Activated naive CD8-positive, alpha-beta T cell treated with anti-CD3 and anti-CD28 coated beads, Interleukin-2, amount 10 ng/mL, durations not matched to agents 7 days and 5 days (primary cell): Measurements from ENCODE around the gene CACHD1. TPM values are rescaled to one million over a fixed set of nuclear protein-coding genes. Genes with fewer than 3 reads are reported as not detected.

Experiments used
- ATAC-seq: fragments of 150-1000 bp; cut with Tn5 transposase; one replicate; pipeline ENCODE4 v1.10.0; 2021; ENCODE audit warnings: low read depth, moderate library complexity
- POLR2A ChIA-PET: fragments of 350-600 bp; sonication (Branson Sonifier 250); formaldehyde crosslinking; loops from one replicate; lab custom pipeline; 2021; ENCODE audit warnings: antibody characterized with exemption; lab: Charles Lee
- DNase-seq: peaks from one replicate; pipeline ENCODE4 v3.0.0; 2021
- H3K27ac Mint-ChIP-seq: one replicate; pipeline ENCODE4 v1.8.0; 2022; ENCODE audit warnings: mild to moderate bottlenecking, mixed read lengths
- H3K27me3 Mint-ChIP-seq: one replicate; pipeline ENCODE4 v1.8.0; 2022; ENCODE audit warnings: mild to moderate bottlenecking, moderate library complexity, mixed read lengths
- H3K36me3 Mint-ChIP-seq: one replicate; pipeline ENCODE4 v1.8.0; 2021; ENCODE audit warnings: mild to moderate bottlenecking, mixed read lengths
- H3K4me1 Mint-ChIP-seq: one replicate; pipeline ENCODE4 v1.8.0; 2021; ENCODE audit warnings: mixed read lengths
- H3K4me3 Mint-ChIP-seq: one replicate; pipeline ENCODE4 v1.8.0; 2022; ENCODE audit warnings: mild to moderate bottlenecking, moderate library complexity, mixed read lengths
- H3K9me3 Mint-ChIP-seq: one replicate; pipeline ENCODE4 v1.8.0; 2021; ENCODE audit warnings: mixed read lengths
- total RNA-seq, 2 experiments: library from RNA; stranded (reverse); gene quantifications; one replicate each; pipeline ENCODE4 v1.2.3, GENCODE V29; 2021

CACHD1 gene
- total RNA-seq, 2 experiments from 2014 or later, result 0.82 to 0.91 TPM

GRCh38 chr1:64458915-64459314, 11.0 kb upstream of the CACHD1 start:
- peaks cover 9% of the 10 kb centered on the region for H3K27me3 Mint-ChIP-seq
- no peaks in the 10 kb centered on the region for H3K36me3 Mint-ChIP-seq
- no peak overlapping the region for H3K4me3 Mint-ChIP-seq
- POLR2A ChIA-PET, result no interaction called here
- ATAC-seq (no peak), DNase-seq (no peak)
- no peaks in the 10 kb centered on the region for H3K4me1 Mint-ChIP-seq
- H3K9me3 Mint-ChIP-seq, result no peaks in the 10 kb centered on the region
- no peak overlapping the region for H3K27ac Mint-ChIP-seq

GRCh38 chr1:64459743-64460142, 10.2 kb upstream of the CACHD1 start:
- DNase-seq (no peak), ATAC-seq (no peak)
- no peaks in the 10 kb centered on the region for H3K9me3 Mint-ChIP-seq
- H3K36me3 Mint-ChIP-seq, result no peaks in the 10 kb centered on the region
- H3K27me3 Mint-ChIP-seq, result peaks cover 8% of the 10 kb centered on the region
- no peaks in the 10 kb centered on the region for H3K4me1 Mint-ChIP-seq
- H3K4me3 Mint-ChIP-seq, result no peak overlapping the region
- no peak overlapping the region for H3K27ac Mint-ChIP-seq
- POLR2A ChIA-PET, result no interaction called here

GRCh38 chr1:64466033-64466432, 3.9 kb upstream of the CACHD1 start:
- Mint-ChIP-seq H3K27ac (no peak overlapping the region), H3K36me3 (no peaks in the 10 kb centered on the region), H3K4me3 (no peak overlapping the region), H3K27me3 (peaks cover 35% of the 10 kb centered on the region), H3K9me3 (no peaks in the 10 kb centered on the region), H3K4me1 (peaks cover 9% of the 10 kb centered on the region)
- no peak for DNase-seq
- POLR2A ChIA-PET, result no interaction called here
- ATAC-seq, result no peak

- ATAC-seq (no peak), DNase-seq (no peak)
- H3K36me3 Mint-ChIP-seq, result no peaks in the 10 kb centered on the region
- H3K4me3 Mint-ChIP-seq, result peak overlapping the region; percentile 62
- no peak overlapping the region for H3K27ac Mint-ChIP-seq
- no peaks in the 10 kb centered on the region for H3K9me3 Mint-ChIP-seq
- peaks cover 14% of the 10 kb centered on the region for H3K4me1 Mint-ChIP-seq
- POLR2A ChIA-PET, result no interaction called here
- H3K27me3 Mint-ChIP-seq, result peaks cover 51% of the 10 kb centered on the region
These were observed 583 bp upstream of the CACHD1 start for GRCh38 chr1:64469116-64469976.

DNA sequence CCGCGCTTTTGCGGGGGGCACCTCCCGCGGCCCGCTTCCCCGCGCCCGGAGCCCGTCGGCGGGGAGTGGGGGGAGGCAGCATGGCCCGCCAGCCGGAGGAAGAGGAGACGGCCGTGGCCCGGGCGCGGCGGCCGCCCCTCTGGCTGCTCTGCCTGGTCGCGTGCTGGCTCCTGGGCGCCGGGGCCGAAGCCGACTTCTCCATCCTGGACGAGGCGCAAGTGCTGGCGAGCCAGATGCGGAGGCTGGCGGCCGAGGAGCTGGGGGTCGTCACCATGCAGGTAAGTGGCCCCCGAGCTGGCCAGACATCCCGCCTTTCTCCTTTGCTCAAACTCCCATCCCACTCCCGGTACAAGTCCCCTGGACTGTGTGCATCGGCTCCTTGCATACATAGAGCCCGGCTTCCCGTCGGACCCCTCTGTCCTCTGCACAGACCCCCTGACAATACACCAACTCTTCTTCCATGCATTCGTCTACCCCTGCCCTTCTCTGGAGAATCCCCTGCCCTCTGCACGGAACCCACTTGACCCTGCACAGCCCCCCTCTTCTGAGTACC, 812 bp downstream of the CACHD1 start:
- no peaks in the 10 kb centered on the region for H3K36me3 Mint-ChIP-seq
- H3K9me3 Mint-ChIP-seq, result no peaks in the 10 kb centered on the region
- POLR2A ChIA-PET, result no interaction called here
- peak; percentile 37 for ATAC-seq
- peaks cover 14% of the 10 kb centered on the region for H3K4me1 Mint-ChIP-seq
- peak overlapping the region; percentile 36 for H3K27ac Mint-ChIP-seq
- H3K27me3 Mint-ChIP-seq, result peaks cover 45% of the 10 kb centered on the region
- peak overlapping the region; percentile 87 for H3K4me3 Mint-ChIP-seq
- DNase-seq, result no peak

- Mint-ChIP-seq H3K9me3 (no peaks in the 10 kb centered on the region), H3K27ac (peak overlapping the region; percentile 36), H3K4me3 (peak overlapping the region; percentile 87), H3K27me3 (peaks cover 45% of the 10 kb centered on the region), H3K4me1 (peaks cover 14% of the 10 kb centered on the region), H3K36me3 (no peaks in the 10 kb centered on the region)
- ATAC-seq, result no peak
- DNase-seq, result peak; percentile 42
- POLR2A ChIA-PET, result no interaction called here
These were observed 1.5 kb downstream of the CACHD1 start for GRCh38 chr1:64471218-64472039.

GRCh38 chr1:64472040-64472376, 2.1 kb downstream of the CACHD1 start:
- POLR2A ChIA-PET, result no interaction called here
- H3K27ac Mint-ChIP-seq, result no peak overlapping the region
- ATAC-seq, result no peak
- H3K4me3 Mint-ChIP-seq, result peak overlapping the region; percentile 63
- H3K4me1 Mint-ChIP-seq, result peaks cover 14% of the 10 kb centered on the region
- peaks cover 45% of the 10 kb centered on the region for H3K27me3 Mint-ChIP-seq
- no peak for DNase-seq
- H3K36me3 Mint-ChIP-seq, result no peaks in the 10 kb centered on the region
- H3K9me3 Mint-ChIP-seq, result no peaks in the 10 kb centered on the region

- no peaks in the 10 kb centered on the region for H3K9me3 Mint-ChIP-seq
- peaks cover 14% of the 10 kb centered on the region for H3K4me1 Mint-ChIP-seq
- no peaks in the 10 kb centered on the region for H3K36me3 Mint-ChIP-seq
- ATAC-seq (no peak), DNase-seq (no peak)
- H3K27ac Mint-ChIP-seq, result no peak overlapping the region
- H3K4me3 Mint-ChIP-seq, result no peak overlapping the region
- POLR2A ChIA-PET, result no interaction called here
- peaks cover 38% of the 10 kb centered on the region for H3K27me3 Mint-ChIP-seq
These were observed 2.9 kb downstream of the CACHD1 start for GRCh38 chr1:64472805-64473204.

- no peaks in the 10 kb centered on the region for H3K9me3 Mint-ChIP-seq
- H3K4me1 Mint-ChIP-seq, result peaks cover 14% of the 10 kb centered on the region
- POLR2A ChIA-PET, result no interaction called here
- ATAC-seq (no peak), DNase-seq (no peak)
- no peak overlapping the region for H3K4me3 Mint-ChIP-seq
- no peaks in the 10 kb centered on the region for H3K36me3 Mint-ChIP-seq
- H3K27ac Mint-ChIP-seq, result no peak overlapping the region
- peaks cover 32% of the 10 kb centered on the region for H3K27me3 Mint-ChIP-seq
These were observed 3.4 kb downstream of the CACHD1 start for GRCh38 chr1:64473367-64473766.

- ATAC-seq (no peak), DNase-seq (no peak)
- no peaks in the 10 kb centered on the region for H3K9me3 Mint-ChIP-seq
- no peaks in the 10 kb centered on the region for H3K36me3 Mint-ChIP-seq
- POLR2A ChIA-PET, result no interaction called here
- H3K27ac Mint-ChIP-seq, result no peak overlapping the region
- H3K4me1 Mint-ChIP-seq, result peaks cover 13% of the 10 kb centered on the region
- H3K27me3 Mint-ChIP-seq, result peaks cover 25% of the 10 kb centered on the region
- no peak overlapping the region for H3K4me3 Mint-ChIP-seq
These were observed 4.2 kb downstream of the CACHD1 start for GRCh38 chr1:64474133-64474532.

DNA sequence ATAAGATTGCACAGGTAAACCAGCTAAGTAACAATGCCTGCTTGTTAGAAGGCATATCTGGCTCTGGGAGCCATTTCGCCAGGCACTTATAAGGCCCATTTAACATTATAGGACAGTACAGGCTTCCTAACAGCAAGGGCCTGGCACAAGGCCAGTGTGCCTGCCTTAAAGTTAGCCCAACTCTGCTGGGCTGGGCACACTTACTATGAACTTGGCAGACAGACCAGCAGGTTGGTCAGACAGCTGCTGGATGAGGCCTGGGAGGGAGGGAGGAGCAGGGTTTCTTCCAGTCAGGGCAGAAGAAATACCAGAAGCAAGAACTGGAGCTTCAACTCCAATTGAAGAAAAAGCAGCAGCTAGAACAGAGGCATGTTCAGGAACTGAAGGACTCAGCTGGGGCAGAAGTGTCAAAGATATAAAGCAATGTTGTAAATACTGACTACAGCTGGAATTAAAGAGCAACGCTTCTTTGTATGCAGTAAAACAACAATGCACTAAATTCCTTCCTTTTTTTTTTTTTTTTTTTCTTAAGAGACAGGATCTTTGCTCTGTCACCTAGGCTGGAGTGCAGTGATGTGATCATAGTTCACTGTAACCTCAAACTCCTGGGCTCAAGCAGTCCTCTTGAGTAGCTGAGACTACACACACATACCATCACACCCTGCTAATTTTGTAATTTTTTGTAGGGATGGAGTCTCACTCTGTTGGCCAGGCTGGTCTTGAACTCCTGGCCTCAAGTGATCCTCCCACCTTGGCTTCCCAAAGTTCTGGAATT, 4.9 kb downstream of the CACHD1 start:
- Mint-ChIP-seq H3K27me3 (peaks cover 20% of the 10 kb centered on the region), H3K36me3 (no peaks in the 10 kb centered on the region), H3K4me1 (peaks cover 8% of the 10 kb centered on the region), H3K4me3 (no peak overlapping the region), H3K27ac (no peak overlapping the region), H3K9me3 (no peaks in the 10 kb centered on the region)
- DNase-seq, result no peak
- POLR2A ChIA-PET, result no interaction called here
- ATAC-seq, result no peak

DNA sequence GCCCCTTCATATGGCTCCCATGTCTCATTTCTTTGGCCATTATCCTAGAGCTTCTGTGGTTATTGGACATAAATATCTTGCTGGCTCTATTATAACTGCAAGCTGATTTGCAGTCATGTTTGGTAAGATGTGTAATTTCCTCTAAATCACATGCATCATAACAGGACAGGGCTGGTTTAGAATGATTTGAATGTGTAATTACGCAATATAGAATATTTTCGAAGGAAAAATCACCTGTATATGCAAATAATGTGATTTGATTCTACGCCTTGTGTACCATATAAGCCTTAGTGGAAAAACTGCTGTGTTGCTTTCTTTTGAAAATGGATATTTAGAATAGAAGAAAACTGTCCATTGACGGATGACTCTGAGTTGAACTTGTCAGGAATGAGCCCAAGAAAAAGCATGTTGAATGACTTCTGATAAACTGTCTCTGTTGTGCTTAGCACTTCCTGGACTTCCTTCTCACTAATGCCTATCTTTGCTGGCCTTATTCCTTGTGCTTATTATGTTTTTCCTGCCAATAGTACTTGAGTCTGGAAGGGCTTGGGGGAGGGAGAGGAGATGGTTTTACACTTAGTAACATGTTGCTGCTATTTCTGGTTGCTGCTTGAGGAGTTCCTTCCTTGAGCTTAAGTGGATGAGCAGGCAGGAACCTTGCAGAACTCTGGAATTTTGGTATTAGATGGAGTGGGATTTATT, 6.5 kb downstream of the CACHD1 start:
- Mint-ChIP-seq H3K4me1 (peaks cover 3% of the 10 kb centered on the region), H3K9me3 (no peaks in the 10 kb centered on the region), H3K27me3 (peaks cover 14% of the 10 kb centered on the region), H3K27ac (no peak overlapping the region), H3K4me3 (no peak overlapping the region), H3K36me3 (no peaks in the 10 kb centered on the region)
- ATAC-seq, result no peak
- POLR2A ChIA-PET, result interaction anchor here (0.9 kb wide), 1 partner anchor 21 kb away, joined by 3 read pairs; no protein-coding TSS in a partner anchor
- no peak for DNase-seq
